NCI-H2196 (cell line): ENCODE data around the gene CALHM2.
"Not testable (repeated sequence)": the region's sequence is repeated elsewhere in the genome, so short reads cannot be mapped to it uniquely, and the experiment has no call there.

Experiments used
- DNase-seq: peaks from one replicate; lab custom pipeline; 2025; ENCODE audit not compliant: unreplicated experiment; lab: John Stamatoyannopoulos, UW

CALHM2 gene

GRCh38 chr10:103419101-103419500 is 33.1 kb downstream of the CALHM2 start:
- DNase-seq, result no peak

- no peak for DNase-seq
Observed at GRCh38 chr10:103417601-103418000, 34.6 kb downstream of the CALHM2 start.

- DNase-seq, result not testable (repeated sequence)
Observed at GRCh38 chr10:103417148-103417469, 35.1 kb downstream of the CALHM2 start.

GRCh38 chr10:103416436-103417147 is 35.6 kb downstream of the CALHM2 start:
- DNase-seq, result peak; percentile 44

- no peak for DNase-seq
Observed at GRCh38 chr10:103415581-103415980, 36.6 kb downstream of the CALHM2 start.

- no peak for DNase-seq
Observed at GRCh38 chr10:103413564-103413963, 38.6 kb downstream of the CALHM2 start.

- no peak for DNase-seq
Observed at GRCh38 chr10:103397191-103397825, 54.9 kb downstream of the CALHM2 start.

GRCh38 chr10:103396789-103397087 is 55.4 kb downstream of the CALHM2 start:
- no peak for DNase-seq
